Ovary (tissue), 10 donors: ENCODE measurements around the gene SAMD1. TPM values are rescaled to one million over a fixed set of nuclear protein-coding genes. Genes with fewer than 3 reads are reported as not detected.
A peak's percentile ranks its signal among the peaks of the same experiment; 100 is the strongest.

ENCODE experiments used
- DNase-seq, 5 donors: peaks; one replicate each; pipeline ENCODE4 v3.0.0-alpha.2; 2019 to 2020
- H3K27ac ChIP-seq, 2 donors: fragments of 200-600 bp; one replicate each; pipeline versions ENCODE4 v1.5.1 to v1.8.0; 2019 to 2022
- H3K27me3 ChIP-seq: fragments of 200-600 bp; one replicate; pipeline ENCODE4 v1.8.0; 2022
- H3K36me3 ChIP-seq: fragments of 200-600 bp; sonication (generic); one replicate; pipeline ENCODE4 v1.5.1; 2019
- H3K4me1 ChIP-seq: one replicate; pipeline ENCODE4 v1.8.1; 2013; ENCODE audit warnings: mild to moderate bottlenecking, moderate library complexity; ENCODE audit not compliant: insufficient read depth
- H3K4me3 ChIP-seq: fragments of 200-600 bp; sonication (generic); one replicate; pipeline ENCODE4 v1.5.1; 2017
- H3K9me3 ChIP-seq, 2 donors: fragments of 200-600 bp in 1 of 2; sonication (generic) in 1 of 2; one replicate each; pipeline versions ENCODE4 v1.5.1 to v1.8.1; 2013 to 2019; ENCODE audit warnings: mild to moderate bottlenecking in 1 of 2, moderate library complexity in 1 of 2
- CTCF ChIP-seq, 3 donors: fragments of 450-650 bp in 2 of 3; fragments of 200-600 bp in 1 of 3; IDR thresholded peaks; one replicate each; pipeline versions ENCODE4 v1.5.1 to v1.8.0; 2016 to 2022; ENCODE audit warnings: antibody characterized with exemption in 3 of 3, mild to moderate bottlenecking in 1 of 3
- EP300 ChIP-seq: sonication (generic); formaldehyde crosslinking; IDR thresholded peaks from one replicate; pipeline ENCODE4 v1.6.1; 2017; ENCODE audit warnings: antibody characterized with exemption
- POLR2A ChIP-seq: fragments of 450-650 bp; IDR thresholded peaks from one replicate; pipeline ENCODE4 v1.6.1; 2017; ENCODE audit warnings: antibody characterized with exemption, mild to moderate bottlenecking, moderate library complexity
- WGBS, 3 donors: extraction: QIAGEN DNeasy Blood & Tissue Kit in 1 of 3; methylation state at CpG; one replicate each; pipeline versions ENCODE4 v1.1.5 to v1.1.7; 2013 to 2017; 5-methylcytosine and 5-hydroxymethylcytosine counted together
- intact Hi-C, 4 donors: fragments of 100-400 bp; cut with DNase I; formaldehyde crosslinking; loops; one replicate each; pipeline versions ENCODE4 v1.11.0 to v1.15.1; 2022 to 2023
- long read RNA-seq, 3 donors: library from polyadenylated mRNA in 2 of 3; unstranded in 2 of 3; transcript quantifications; one replicate each; pipeline ENCODE4 v2.0.0 and lab custom pipeline, GENCODE V29; 2021 to 2026
- polyA plus RNA-seq, 2 donors: library from polyadenylated mRNA; stranded (reverse); fragments of 200-250 nt in 1 of 2; fragments of 350-450 nt in 1 of 2; fragmentation: Illumina TruSeq in 1 of 2; extraction: RNeasy Lipid Tissue Mini Kit (QIAGEN cat#74804) in 1 of 2; gene quantifications; one replicate each; pipeline ENCODE4 v1.2.3, GENCODE V29; 2013 to 2014
- total RNA-seq, 7 donors: library from RNA; depleted of rRNA in 2 of 7; stranded (reverse); fragments of >200 nt in 2 of 7; fragmentation: NEBNext Ultra II Directional in 3 of 7; extraction: Animal tissue kit (Norgen Biotek cat#: 25700) in 3 of 7; gene quantifications; one replicate each; pipeline versions ENCODE4 v1.1.0 to v1.2.4, GENCODE V29; 2016 to 2023
- donor health status: DM: no; HTN: no; CAD: no; lungs with moderate emphysema.
- donor health status: DM: no; HTN: no; CAD: no.
- donor health status: Bipolar disorder and iron deficiency.
- donor health status: DM: yes; HTN: yes; CAD: no.
- donor health status: DM: no; HTN: no; CAD: no.
- donor health status: DM: yes; HTN: yes; CAD: no.

Gene SAMD1
- total RNA-seq (10 to 100 TPM; 13.6 to 68.3 (median 41.0) TPM), polyA plus RNA-seq (10 to 100 TPM; 10.5 to 23.6 TPM)
- long read RNA-seq, donor 1, partial matches to known transcripts: 2 of 3 reads
- long read RNA-seq, donor 1, other reads (novel, unspliced or antisense): 1 of 3 reads
- long read RNA-seq, donor 2, transcript SAMD1-202 (5 exons, 2,164 nt): major isoform, 19 of 20 reads
- long read RNA-seq, donor 2, partial matches to known transcripts: 0 of 20 reads
- long read RNA-seq, donor 2, other reads (novel, unspliced or antisense): 0 of 20 reads
- long read RNA-seq, donor 3, transcript SAMD1-202 (5 exons, 2,164 nt): major isoform, 45 of 69 reads
- long read RNA-seq, donor 3, partial matches to known transcripts: 6 of 69 reads
- long read RNA-seq, donor 3, other reads (novel, unspliced or antisense): 18 of 69 reads

- peak; percentile 90 to 96 (median 94) for DNase-seq
- H3K4me1 ChIP-seq: peaks cover 5% of the 10 kb centered on the region
- intact Hi-C loops: no loop called here
- TF ChIP-seq POLR2A: no peak
- TF ChIP-seq EP300: no peak
- TF ChIP-seq CTCF (IDR thresholded peaks at IDR 0.05): no peak
- H3K27me3 ChIP-seq: no peaks in the 10 kb centered on the region
- peak within 1 kb of the TSS; percentile 91 to 94 for H3K27ac ChIP-seq
- 0 to 1% (median 0%) methylated on average over 32 to 54 of the region's 65 CpGs for WGBS, 3 donors
- H3K9me3 ChIP-seq: no peaks in the 10 kb centered on the region
- no peaks in the 10 kb centered on the region for H3K36me3 ChIP-seq
- peak within 1 kb of the TSS; percentile 85 for H3K4me3 ChIP-seq
These were observed at the start of gene SAMD1 for GRCh38 chr19:14090509-14091080. Gene SAMD1, minus strand, starts transcription at chr19:14090751.

- no peaks in the 10 kb centered on the region for H3K36me3 ChIP-seq
- WGBS, 3 donors: 89 to 94% (median 93%) methylated on average over 9 of the region's 9 CpGs
- no peaks in the 10 kb centered on the region for H3K27me3 ChIP-seq
- intact Hi-C loops: loop anchor here (5.0 to 10.0 kb wide), 4 partner anchors 55 to 345 kb away; partner anchors contain the start of genes MISP3 (in 2 of the 4), C19orf67 (in 1 of the 4) and PTGER1 (in 1 of the 4)
- H3K4me3 ChIP-seq: no peak overlapping the region
- no peaks in the 10 kb centered on the region for H3K4me1 ChIP-seq
- H3K27ac ChIP-seq: no peak overlapping the region
- H3K9me3 ChIP-seq: no peaks in the 10 kb centered on the region
- DNase-seq: no peak
- TF ChIP-seq POLR2A (no peak), EP300 (no peak), CTCF (IDR thresholded peaks at IDR 0.05) (no peak)
These were observed 49.4 kb upstream of the SAMD1 start for GRCh38 chr19:14139944-14140343.

- intact Hi-C loops: loop anchor here in 3 of 4 donors (5.0 to 10.0 kb wide), 2 partner anchors 54 to 66 kb away; partner anchors contain the start of genes MISP3 (in 2 of the 3) and C19orf67 (in 1 of the 3)
- H3K27ac ChIP-seq: no peak overlapping the region
- DNase-seq: no peak
- no peaks in the 10 kb centered on the region for H3K27me3 ChIP-seq
- no peak overlapping the region for H3K4me3 ChIP-seq
- TF ChIP-seq POLR2A (no peak), CTCF (IDR thresholded peaks at IDR 0.05) (no peak), EP300 (no peak)
- H3K4me1 ChIP-seq: no peaks in the 10 kb centered on the region
- no peaks in the 10 kb centered on the region for H3K9me3 ChIP-seq
- H3K36me3 ChIP-seq: no peaks in the 10 kb centered on the region
- 81 to 87% (median 82%) methylated on average over 9 of the region's 9 CpGs for WGBS, 3 donors
These were observed 48.2 kb upstream of the SAMD1 start for GRCh38 chr19:14138576-14139265.

GRCh38 chr19:14136509-14137281 is 46.1 kb upstream of the SAMD1 start, which contains the start of gene ASF1B:
Gene ASF1B, minus strand, starts transcription at chr19:14136589. Its CDS starts 133 bp downstream, at chr19:14136456.
- no peaks in the 10 kb centered on the region for H3K36me3 ChIP-seq
- intact Hi-C loops: loop anchor here in 3 of 4 donors (5.0 to 10.0 kb wide), 2 partner anchors 52 to 64 kb away; partner anchors contain the start of genes MISP3 (in 2 of the 3) and C19orf67 (in 1 of the 3)
- H3K9me3 ChIP-seq: no peaks in the 10 kb centered on the region
- no peaks in the 10 kb centered on the region for H3K4me1 ChIP-seq
- 0 to 1% (median 0%) methylated on average over 61 to 78 of the region's 78 CpGs for WGBS, 3 donors
- TF ChIP-seq EP300 (peak; percentile 44), CTCF (IDR thresholded peaks at IDR 0.05) (peak; percentile 72 to 98 (median 96)), POLR2A (peak; percentile 56)
- H3K27me3 ChIP-seq: no peaks in the 10 kb centered on the region
- peak; percentile 98 to 99 (median 99) for DNase-seq
- peak within 1 kb of the TSS; percentile 51 for H3K4me3 ChIP-seq
- H3K27ac ChIP-seq: peak within 1 kb of the TSS in 1 of 2 donors; percentile 92
